RWPE1 (cell line): ENCODE results near the gene GUF1.
"Not testable (repeated sequence)": the region's sequence is repeated elsewhere in the genome, so short reads cannot be mapped to it uniquely, and the experiment has no call there.

ENCODE experiments used
- CTCF ChIA-PET: fragments of 350-600 bp; sonication (Branson Sonifier 250); formaldehyde crosslinking; extraction: SDS; loops from one replicate; lab custom pipeline; 2021; lab: Yijun Ruan, JAX
- POLR2A ChIA-PET: fragments of 400-600 bp; formaldehyde crosslinking; extraction: SDS; loops from one replicate; lab custom pipeline; 2020; ENCODE audit warnings: antibody characterized with exemption; ENCODE audit not compliant: low non-redundant PET; lab: Yijun Ruan, JAX
- DNase-seq: peaks from one replicate; pipeline ENCODE4 v3.0.0; 2012; ENCODE audit warnings: low spot score
- H3K27ac ChIP-seq: fragments of 450-650 bp; 2 replicates; pipeline ENCODE4 v1.5.1; 2017
- TF ChIP-seq, protein P1 (sequence below): fragments of 450-650 bp; conservative IDR thresholded peaks from 2 replicates; pipeline ENCODE4 v1.5.1; 2017; ENCODE audit warnings: low read depth, mild to moderate bottlenecking

Gene GUF1

DNA sequence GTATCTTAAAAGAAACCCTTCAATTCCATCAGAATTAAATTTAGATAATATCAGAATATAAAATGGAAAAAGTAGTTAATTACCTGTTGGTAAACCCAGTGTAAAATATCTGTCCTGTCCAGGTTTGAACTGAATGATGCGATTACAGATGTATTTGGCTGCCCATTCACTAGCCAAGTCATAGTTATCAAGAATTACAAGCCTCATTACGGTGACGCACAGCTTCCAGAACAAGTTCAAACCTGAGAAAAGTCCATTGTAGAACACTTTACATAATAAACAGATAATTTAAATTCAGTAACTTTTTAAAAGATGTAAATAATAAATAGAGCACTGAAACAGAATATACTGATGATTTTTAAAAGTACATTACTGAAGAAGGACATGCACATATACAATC lies 43.8 kb downstream of the GUF1 start:
- ChIA-PET CTCF (no interaction called here), POLR2A (no interaction called here)
- peak; percentile 44 for DNase-seq

DNA sequence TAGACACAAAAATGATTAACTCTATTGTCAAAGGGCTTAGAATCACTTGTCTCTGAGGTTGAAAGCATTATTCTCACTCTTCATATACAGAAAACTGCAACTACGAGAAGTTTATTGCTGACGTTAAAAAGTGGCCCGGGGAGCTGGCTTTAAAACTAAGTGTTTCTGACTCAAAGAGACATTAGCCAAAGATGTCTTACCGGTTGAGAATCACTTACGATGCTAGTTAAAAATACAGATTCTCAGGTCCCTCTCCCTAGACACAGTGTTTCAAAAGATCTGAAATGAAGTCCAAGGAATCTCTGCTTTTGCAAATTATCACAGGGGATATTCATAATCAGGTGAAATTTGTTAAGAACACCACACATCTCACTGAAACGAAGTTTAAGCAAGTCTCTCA lies 46.9 kb downstream of the GUF1 start:
- CTCF ChIA-PET, result no interaction called here
- H3K27ac ChIP-seq, result no peak overlapping the region
- POLR2A ChIA-PET, result no interaction called here
- DNase-seq, result no peak
- TF ChIP-seq, protein P1, sequence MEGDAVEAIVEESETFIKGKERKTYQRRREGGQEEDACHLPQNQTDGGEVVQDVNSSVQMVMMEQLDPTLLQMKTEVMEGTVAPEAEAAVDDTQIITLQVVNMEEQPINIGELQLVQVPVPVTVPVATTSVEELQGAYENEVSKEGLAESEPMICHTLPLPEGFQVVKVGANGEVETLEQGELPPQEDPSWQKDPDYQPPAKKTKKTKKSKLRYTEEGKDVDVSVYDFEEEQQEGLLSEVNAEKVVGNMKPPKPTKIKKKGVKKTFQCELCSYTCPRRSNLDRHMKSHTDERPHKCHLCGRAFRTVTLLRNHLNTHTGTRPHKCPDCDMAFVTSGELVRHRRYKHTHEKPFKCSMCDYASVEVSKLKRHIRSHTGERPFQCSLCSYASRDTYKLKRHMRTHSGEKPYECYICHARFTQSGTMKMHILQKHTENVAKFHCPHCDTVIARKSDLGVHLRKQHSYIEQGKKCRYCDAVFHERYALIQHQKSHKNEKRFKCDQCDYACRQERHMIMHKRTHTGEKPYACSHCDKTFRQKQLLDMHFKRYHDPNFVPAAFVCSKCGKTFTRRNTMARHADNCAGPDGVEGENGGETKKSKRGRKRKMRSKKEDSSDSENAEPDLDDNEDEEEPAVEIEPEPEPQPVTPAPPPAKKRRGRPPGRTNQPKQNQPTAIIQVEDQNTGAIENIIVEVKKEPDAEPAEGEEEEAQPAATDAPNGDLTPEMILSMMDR, result no peak

More for the DNA sequence above, 43.8 kb downstream of the GUF1 start:
- TF ChIP-seq, protein P1, result no peak
- no peak overlapping the region for H3K27ac ChIP-seq

DNA sequence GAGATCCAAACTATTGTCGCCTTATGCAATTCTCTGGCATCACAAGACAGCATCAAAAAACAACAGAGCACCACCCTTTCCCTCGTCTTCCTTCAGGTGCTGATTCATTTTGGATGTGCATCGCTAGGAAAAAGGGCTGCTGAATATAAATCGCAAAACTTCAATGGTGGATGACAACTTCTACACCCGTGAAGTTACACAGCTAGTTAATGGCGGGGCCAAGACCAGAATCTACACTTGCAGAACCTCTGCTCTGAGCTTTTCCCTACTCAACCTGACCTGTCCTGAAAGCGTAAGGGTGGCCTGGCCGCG lies 47.5 kb downstream of the GUF1 start:
- DNase-seq, result no peak
- H3K27ac ChIP-seq, result peak overlapping the region; percentile 89
- TF ChIP-seq, protein P1, result no peak
- POLR2A ChIA-PET, result no interaction called here
- CTCF ChIA-PET, result no interaction called here

DNA sequence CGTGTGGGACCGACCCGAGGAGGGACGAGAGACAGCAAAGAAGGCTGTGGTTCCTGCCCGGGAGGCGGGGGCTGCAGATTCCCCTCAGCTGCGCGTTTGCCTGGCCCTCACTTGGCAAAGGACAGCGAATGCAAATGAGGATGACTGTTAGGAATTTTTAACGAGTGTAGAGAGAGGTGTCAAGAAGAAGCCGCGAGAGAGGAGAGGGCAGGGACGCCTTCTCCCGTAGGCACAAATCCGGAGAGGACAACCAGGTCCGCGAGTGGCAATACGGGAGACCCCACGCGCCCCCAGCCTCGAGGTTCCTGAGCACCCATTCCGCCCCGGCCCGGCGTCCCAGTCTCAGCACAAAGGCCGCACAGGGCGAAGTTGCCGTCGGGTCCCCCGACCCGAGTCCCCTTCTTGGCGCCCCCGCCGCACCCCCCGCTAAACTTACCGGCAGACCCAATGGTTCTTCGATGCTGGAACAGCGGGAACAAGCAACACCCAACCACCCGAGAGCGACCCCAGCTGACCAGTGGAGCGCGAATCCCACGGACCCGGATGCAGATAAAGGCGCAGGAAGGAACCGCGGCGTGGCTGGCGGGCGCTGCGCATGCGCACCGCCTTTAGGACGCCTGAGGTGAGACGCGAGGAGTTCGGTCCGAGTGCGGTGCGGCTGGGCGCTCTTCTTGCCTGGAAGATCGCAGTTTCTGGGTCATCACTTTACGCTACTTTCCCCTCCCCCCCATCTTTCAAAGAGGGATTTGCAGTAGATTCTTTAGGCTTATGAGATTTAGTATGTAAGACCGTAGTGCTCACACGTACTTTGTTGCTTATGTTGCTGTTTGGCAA lies 48.0 kb downstream of the GUF1 start, which contains the start of gene GNPDA2:
GNPDA2 (minus strand) TSS at position 519 of the 834 bp plus-strand sequence. CDS start 4,349 bp downstream, outside the sequence.
- CTCF ChIA-PET, result interaction anchor here (0.6 to 1.1 kb wide), 3 partner anchors 12 to 67 kb away, joined by 3 to 6 read pairs (median 4); no protein-coding TSS in a partner anchor
- peak; percentile 88 for DNase-seq
- TF ChIP-seq, protein P1, result peak; percentile 29; the same call in 1 of the 2 replicates
- POLR2A ChIA-PET, result interaction anchor here (0.6 kb wide), 1 partner anchor 49 kb away, joined by 3 read pairs; no protein-coding TSS in a partner anchor
- peak within 1 kb of the TSS; percentile 89 for H3K27ac ChIP-seq

DNA sequence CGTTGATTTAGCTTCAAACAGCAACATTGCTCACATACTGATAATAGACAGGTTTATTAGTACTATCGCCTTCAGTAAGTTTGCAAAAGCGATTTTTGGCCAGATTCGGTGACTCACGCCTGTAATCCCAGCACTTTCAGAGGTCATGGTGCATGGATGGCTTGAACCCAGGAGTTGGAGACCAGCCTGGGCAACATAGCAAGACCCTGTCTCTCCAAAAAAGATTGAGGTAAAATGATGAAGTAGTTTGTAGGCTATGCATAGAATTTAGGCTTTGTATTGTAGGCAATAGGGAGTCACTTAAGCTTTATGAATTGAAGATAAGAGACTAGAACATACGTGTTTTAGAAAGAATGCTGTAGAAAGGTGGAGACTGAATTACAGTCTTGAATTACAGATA lies 49.3 kb downstream of the GUF1 start:
- TF ChIP-seq, protein P1, result no peak
- no peak for DNase-seq
- ChIA-PET POLR2A (no interaction called here), CTCF (interaction anchor here (1.1 kb wide), 1 partner anchor 11 kb away, joined by 4 read pairs; no protein-coding TSS in a partner anchor)
- no peak overlapping the region for H3K27ac ChIP-seq

DNA sequence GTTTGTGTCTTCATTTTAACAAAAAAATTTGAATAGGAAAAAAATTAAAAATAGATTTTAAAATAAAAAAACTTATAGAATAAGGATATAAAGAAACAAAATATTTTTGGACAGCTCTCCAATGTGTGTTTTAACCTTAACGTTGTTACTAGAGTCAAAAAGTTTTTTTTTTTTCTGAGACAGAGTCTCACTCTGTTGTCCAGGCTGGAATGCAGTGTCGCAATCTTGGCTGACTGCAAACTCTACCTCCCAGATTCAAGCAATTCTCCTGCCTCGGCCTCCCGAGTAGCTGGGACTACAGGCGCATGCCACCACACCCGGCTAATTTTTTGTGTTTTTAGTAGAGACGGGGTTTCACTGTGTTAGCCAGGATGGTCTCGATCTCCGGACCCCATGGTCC lies 50.5 kb downstream of the GUF1 start:
- POLR2A ChIA-PET, CTCF ChIA-PET, DNase-seq, H3K27ac ChIP-seq: not testable (repeated sequence)

DNA sequence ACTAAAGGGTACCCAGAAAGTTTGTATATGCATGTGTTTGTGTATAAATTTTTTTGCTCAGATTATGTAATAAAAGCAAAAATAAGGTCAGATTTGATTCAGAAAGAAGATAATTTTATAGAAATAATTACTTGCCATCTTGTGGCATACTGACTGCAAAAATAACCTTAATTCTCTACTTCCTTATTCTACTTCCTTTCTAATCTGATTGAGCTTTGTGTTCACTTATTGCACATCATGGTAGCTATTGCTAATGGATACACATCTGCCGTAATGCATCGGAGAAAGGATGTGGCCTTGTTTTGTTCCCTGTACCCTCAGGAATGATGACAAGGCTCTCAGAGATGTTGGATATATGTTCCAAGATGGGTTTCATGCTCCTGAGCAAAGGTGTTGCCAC lies 58.7 kb downstream of the GUF1 start:
- DNase-seq, result no peak
- ChIA-PET POLR2A (no interaction called here), CTCF (no interaction called here)
- TF ChIP-seq, protein P1, result no peak
- no peak overlapping the region for H3K27ac ChIP-seq
